ENCODE data around the gene PCSK1N. TPM values are rescaled to one million over a fixed set of nuclear protein-coding genes. Genes with fewer than 3 reads are reported as not detected.

The PCSK1N gene
- total RNA-seq, 1 experiment from 2014 or later, result 0.22 TPM

GRCh38 chrX:48792219-48792618 is 43.2 kb downstream of the PCSK1N start:
- POLR2A ChIA-PET, result no interaction called here

More at GRCh38 chrX:48792219-48792618, 43.2 kb downstream of the PCSK1N start:
- no peaks in the 10 kb centered on the region for H3K27me3 ChIP-seq (ENCODE audit: insufficient read depth, low read length)
- intact Hi-C loops (cut with micrococcal nuclease), result no loop called here
- no TSS peak for BruUV-seq (replicated peaks)
- no peak overlapping the region for H3K27ac ChIP-seq (ENCODE audit: low read depth, low read length)
- no peaks in the 10 kb centered on the region for H3K79me2 ChIP-seq (ENCODE audit: insufficient read depth, low read length)
- CTCF ChIA-PET, result no interaction called here
- TF ChIP-seq RAD21 (IDR thresholded peaks at IDR 0.05; ENCODE audit: low read depth) (no peak), FOSL1 (IDR thresholded peaks at IDR 0.05; ENCODE audit: low read depth) (no peak), EZH2 (IDR thresholded peaks at IDR 0.05) (no peak), EGR1 (IDR thresholded peaks at IDR 0.05; ENCODE audit: low read depth) (no peak), ELF1 (IDR thresholded peaks at IDR 0.05; ENCODE audit: borderline replicate concordance, low read depth) (no peak), CTCF (IDR thresholded peaks at IDR 0.05 in 2 of 3, conservative IDR thresholded peaks at IDR 0.05 in 1 of 3; ENCODE audit: borderline replicate concordance in 1 of 3, insufficient read depth in 1 of 3, low read depth in 2 of 3, low read length in 2 of 3) (no peak), SRF (IDR thresholded peaks at IDR 0.05; ENCODE audit: low read depth) (no peak), ZFX (IDR thresholded peaks at IDR 0.05) (no peak), ZBTB33 (IDR thresholded peaks at IDR 0.05; ENCODE audit: extremely low read depth, insufficient replicate concordance, low read length) (no peak), ATF3 (IDR thresholded peaks at IDR 0.05) (no peak), POLR2A (IDR thresholded peaks at IDR 0.05; ENCODE audit: borderline replicate concordance, extremely low read depth, insufficient read depth, insufficient read length) (no peak), ZNF274 (IDR thresholded peaks at IDR 0.05; ENCODE audit: low read depth, low read length) (no peak), CBX3 (IDR thresholded peaks at IDR 0.05; ENCODE audit: low read depth) (no peak), CEBPB (IDR thresholded peaks at IDR 0.05; ENCODE audit: low read depth) (no peak), SP1 (IDR thresholded peaks at IDR 0.05; ENCODE audit: low read depth) (no peak), SIN3A (IDR thresholded peaks at IDR 0.05; ENCODE audit: low read depth) (no peak)
- H2AFZ ChIP-seq (ENCODE audit: low read depth, low read length, poor library complexity, severe bottlenecking), result no peak overlapping the region
- DNase-seq (ENCODE audit: low read depth, low spot score) (no peak), ATAC-seq (no peak)
- H3K9ac ChIP-seq (ENCODE audit: low read length), result no peak overlapping the region
- H3K9me2 ChIP-seq (ENCODE audit: insufficient read depth), result no peaks in the 10 kb centered on the region
- H3K36me3 ChIP-seq (ENCODE audit: control insufficient read depth in 1 of 2, insufficient read depth in 2 of 2, low read length in 2 of 2), result no peaks in the 10 kb centered on the region
- RAD21 ChIA-PET (ENCODE audit: low non-redundant PET in 1 of 2, low total read pairs in 2 of 2, uncharacterized antibody in 2 of 2, unreplicated experiment in 2 of 2), result no interaction called here
- H3K9me3 ChIP-seq (ENCODE audit: control insufficient read depth in 1 of 2, insufficient read depth in 1 of 2, low read depth in 1 of 2, low read length in 2 of 2), result no peaks in the 10 kb centered on the region
- no peak overlapping the region for H3K4me2 ChIP-seq (ENCODE audit: low read length)
- peaks cover 11 to 19% of the 10 kb centered on the region in 2 experiments for H3K4me1 ChIP-seq (ENCODE audit: control insufficient read depth in 1 of 2, insufficient read depth in 2 of 2, low read length in 2 of 2)
- H4K20me1 ChIP-seq (ENCODE audit: insufficient read depth), result no peaks in the 10 kb centered on the region
- H3K4me3 ChIP-seq (replicated peaks in 1 of 2; ENCODE audit: low read depth in 1 of 2, low read length in 2 of 2), result no peak overlapping the region

Measured in HCT116 (cell line).